OCI-LY7 (cell line): Measurements from ENCODE around the gene ST14.

ENCODE experiments used
- EZH2phosphoT487 ChIP-seq: fragments of 200-600 bp; sonication (generic); IDR thresholded peaks from 2 replicates; pipeline ENCODE4 v1.6.1; 2018; ENCODE audit warnings: low read depth, borderline replicate concordance, mild to moderate bottlenecking, mixed run types, antibody characterized with exemption, low read length, moderate library complexity, mixed read lengths
- TF ChIP-seq, protein P1 (sequence below): fragments of 200-600 bp; sonication (generic); conservative IDR thresholded peaks from 2 replicates; pipeline ENCODE4 v1.5.1; 2014; ENCODE audit warnings: mild to moderate bottlenecking, antibody characterized with exemption, low read length, moderate library complexity, mixed read lengths

DNA sequence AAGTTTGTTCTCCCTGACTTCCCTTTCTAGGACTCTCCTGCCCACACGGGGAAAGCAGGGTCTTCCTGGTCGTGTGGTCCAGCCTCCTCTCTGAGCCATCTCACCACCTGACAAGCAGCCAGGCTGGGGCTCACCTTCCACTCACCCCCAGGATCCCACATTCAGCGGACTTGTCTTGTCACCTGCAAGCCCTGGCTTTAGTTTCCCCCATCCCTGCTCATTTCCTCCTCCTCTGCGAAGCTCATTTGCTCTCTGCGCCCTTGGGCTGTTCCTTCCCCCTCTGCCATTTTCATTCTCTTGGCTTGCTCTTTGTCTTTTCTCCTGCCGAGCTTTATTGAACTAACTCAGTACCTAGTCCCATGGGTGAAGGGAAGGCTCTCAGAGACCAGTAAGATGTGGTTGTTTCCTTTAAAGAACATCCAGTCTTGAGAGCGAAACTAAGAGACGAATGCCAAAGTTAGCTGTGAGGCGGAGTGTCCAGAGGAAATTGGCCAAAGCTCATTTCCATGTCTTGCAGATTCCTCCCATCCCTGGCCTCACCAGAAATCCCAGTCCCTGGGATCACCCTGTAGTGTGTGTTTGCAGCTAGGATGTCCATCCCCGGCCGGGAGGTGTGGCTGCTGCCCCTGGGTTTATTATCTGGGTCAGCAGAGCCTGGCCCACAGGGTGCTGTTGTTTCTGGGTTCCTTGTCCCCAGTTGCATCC, 2.0 kb downstream of the ST14 start:
- TF ChIP-seq, protein P1, sequence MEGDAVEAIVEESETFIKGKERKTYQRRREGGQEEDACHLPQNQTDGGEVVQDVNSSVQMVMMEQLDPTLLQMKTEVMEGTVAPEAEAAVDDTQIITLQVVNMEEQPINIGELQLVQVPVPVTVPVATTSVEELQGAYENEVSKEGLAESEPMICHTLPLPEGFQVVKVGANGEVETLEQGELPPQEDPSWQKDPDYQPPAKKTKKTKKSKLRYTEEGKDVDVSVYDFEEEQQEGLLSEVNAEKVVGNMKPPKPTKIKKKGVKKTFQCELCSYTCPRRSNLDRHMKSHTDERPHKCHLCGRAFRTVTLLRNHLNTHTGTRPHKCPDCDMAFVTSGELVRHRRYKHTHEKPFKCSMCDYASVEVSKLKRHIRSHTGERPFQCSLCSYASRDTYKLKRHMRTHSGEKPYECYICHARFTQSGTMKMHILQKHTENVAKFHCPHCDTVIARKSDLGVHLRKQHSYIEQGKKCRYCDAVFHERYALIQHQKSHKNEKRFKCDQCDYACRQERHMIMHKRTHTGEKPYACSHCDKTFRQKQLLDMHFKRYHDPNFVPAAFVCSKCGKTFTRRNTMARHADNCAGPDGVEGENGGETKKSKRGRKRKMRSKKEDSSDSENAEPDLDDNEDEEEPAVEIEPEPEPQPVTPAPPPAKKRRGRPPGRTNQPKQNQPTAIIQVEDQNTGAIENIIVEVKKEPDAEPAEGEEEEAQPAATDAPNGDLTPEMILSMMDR: no peak
- TF ChIP-seq EZH2phosphoT487: no peak
